NCI-H187 treated with DMSO at 0.1 percent for 48 hours (cell line): ENCODE results near the gene NPC1L1.

Source experiments
- DNase-seq: peaks from one replicate; lab custom pipeline; 2025; lab: John Stamatoyannopoulos, UW

NPC1L1 gene, protein sequence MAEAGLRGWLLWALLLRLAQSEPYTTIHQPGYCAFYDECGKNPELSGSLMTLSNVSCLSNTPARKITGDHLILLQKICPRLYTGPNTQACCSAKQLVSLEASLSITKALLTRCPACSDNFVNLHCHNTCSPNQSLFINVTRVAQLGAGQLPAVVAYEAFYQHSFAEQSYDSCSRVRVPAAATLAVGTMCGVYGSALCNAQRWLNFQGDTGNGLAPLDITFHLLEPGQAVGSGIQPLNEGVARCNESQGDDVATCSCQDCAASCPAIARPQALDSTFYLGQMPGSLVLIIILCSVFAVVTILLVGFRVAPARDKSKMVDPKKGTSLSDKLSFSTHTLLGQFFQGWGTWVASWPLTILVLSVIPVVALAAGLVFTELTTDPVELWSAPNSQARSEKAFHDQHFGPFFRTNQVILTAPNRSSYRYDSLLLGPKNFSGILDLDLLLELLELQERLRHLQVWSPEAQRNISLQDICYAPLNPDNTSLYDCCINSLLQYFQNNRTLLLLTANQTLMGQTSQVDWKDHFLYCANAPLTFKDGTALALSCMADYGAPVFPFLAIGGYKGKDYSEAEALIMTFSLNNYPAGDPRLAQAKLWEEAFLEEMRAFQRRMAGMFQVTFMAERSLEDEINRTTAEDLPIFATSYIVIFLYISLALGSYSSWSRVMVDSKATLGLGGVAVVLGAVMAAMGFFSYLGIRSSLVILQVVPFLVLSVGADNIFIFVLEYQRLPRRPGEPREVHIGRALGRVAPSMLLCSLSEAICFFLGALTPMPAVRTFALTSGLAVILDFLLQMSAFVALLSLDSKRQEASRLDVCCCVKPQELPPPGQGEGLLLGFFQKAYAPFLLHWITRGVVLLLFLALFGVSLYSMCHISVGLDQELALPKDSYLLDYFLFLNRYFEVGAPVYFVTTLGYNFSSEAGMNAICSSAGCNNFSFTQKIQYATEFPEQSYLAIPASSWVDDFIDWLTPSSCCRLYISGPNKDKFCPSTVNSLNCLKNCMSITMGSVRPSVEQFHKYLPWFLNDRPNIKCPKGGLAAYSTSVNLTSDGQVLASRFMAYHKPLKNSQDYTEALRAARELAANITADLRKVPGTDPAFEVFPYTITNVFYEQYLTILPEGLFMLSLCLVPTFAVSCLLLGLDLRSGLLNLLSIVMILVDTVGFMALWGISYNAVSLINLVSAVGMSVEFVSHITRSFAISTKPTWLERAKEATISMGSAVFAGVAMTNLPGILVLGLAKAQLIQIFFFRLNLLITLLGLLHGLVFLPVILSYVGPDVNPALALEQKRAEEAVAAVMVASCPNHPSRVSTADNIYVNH (N-terminal part only)

DNA sequence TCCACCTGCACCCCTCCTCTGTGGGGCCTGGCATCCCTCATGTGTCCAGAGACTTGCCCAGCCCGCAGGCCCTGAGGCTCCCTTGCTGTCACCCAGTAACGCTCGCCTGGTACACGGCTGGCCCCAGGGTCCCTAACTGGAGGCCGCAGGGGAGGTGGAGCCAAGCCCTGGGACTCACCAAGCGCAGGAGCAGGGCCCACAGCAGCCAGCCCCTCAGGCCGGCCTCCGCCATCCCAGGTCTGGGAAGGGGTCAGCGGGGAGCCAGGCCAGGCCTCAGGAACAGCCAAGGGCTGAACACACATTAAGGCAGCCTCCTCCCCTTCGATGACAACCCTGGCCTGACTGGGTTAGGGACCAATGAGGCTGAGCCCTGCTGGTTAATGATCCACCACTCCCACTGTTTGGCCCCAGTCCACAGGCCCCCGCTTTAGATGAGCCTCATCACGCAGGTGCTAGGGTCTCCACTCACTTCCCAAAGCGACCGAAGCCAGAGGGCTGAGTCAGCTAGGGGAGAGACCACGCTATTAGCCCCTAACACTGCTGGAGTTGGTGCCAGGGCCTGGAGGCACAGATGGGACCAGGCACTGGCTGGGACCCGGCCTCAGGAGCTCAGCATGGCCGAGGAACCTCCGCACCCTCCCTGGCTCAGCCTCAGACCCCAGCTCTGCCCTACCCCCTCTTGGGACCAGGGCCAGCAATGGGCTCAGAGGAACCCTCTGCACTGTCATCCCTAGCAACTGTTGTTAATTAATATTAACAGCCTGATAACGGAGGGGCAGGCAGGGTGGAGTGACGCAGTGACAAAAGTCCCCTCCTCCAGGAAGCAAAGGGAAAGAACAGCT lies at the start of gene NPC1L1:
NPC1L1 (minus strand) TSS at position 303 of the 842 bp plus-strand sequence; CDS start at position 232, 71 bp downstream.
- no peak for DNase-seq

DNA sequence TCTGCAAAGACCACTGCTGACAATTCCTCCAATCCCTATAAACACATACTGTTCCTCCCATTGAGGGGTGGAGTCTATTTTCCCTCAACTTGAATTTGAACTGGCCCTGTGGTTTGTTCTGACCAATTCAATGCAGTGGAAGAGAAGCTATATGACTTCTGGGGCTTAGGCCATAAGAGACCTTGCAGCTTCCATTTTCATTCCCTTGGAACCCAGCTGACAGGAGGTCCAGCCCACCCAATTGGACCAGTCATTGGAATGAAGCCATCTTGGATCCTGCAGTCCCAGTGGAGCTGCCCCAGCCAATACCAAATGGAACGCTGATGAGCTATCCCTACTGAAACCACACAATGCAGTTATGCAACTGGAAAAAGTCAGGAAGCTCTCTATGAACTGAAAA lies 49.8 kb upstream of the NPC1L1 start:
- DNase-seq = no peak

DNA sequence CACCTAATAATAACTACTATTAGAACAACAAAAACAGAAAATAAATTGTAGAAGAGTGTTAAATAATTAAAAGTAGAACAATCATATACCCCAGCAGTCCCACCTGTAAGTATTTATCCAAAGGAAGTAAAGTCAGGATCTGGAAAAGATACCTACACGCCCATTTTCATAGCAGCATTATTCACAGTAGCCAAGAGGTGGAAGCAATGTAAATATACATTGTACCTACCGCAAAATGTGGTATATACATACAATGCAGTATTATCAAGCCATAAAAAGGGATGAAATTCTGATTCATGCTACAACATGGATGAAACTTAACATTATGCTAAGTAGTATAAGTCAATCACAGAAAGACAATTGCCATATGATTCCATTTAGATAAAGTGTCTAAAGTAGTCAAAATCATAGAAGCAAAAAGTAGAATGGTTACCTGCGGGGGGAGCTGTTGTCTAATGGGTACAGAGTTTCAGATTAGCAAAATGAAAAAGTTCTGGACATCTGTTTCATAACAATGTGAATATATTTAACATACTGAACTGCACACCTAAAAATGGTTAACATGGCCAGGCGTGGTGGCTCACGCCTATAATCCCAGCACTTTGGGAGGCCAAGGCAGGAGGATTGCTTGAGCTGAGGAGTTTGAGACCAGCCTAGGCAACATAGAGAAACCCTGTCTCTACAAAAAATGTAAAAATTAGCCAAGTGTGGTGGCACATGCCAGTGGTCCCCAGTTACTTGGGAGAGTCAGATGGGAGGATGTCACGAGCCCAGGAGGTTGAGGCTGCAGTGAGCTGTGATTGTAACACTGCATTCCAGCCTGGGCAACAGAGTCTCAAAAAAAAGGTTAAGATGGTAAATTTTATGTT lies 46.9 kb upstream of the NPC1L1 start:
- no peak for DNase-seq

DNA sequence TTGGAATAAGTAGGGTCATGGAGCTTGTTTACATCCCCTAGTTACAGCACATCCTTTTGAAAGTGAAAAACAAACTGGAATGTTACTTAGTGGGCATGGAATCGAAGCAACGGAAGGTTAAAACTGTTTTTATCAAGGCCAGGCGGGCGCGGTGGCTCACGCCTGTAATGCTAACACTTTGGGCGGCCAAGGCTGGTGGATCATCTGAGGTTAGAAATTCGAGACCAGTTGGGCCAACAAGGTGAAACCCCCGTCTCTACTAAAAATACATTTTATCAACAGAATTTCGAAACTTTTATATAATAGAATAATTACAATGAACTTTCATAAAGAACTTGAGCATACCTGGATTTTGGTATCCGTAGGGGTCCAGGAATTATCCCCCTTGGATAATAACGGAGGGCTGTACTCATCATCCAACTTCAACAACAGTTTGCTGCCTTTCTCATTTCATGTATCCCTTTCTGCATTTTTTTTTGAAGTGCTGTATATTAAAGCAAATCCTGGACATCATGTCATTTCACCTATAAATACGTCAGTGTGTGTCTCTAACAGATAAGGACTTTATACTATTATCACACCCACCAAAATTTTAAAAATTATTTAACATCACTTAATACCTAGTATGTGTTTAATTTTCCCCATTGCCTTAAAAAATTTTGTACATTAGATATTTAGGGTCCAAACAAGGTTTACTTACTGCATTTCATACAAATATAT lies 42.2 kb upstream of the NPC1L1 start:
- DNase-seq = no peak

DNA sequence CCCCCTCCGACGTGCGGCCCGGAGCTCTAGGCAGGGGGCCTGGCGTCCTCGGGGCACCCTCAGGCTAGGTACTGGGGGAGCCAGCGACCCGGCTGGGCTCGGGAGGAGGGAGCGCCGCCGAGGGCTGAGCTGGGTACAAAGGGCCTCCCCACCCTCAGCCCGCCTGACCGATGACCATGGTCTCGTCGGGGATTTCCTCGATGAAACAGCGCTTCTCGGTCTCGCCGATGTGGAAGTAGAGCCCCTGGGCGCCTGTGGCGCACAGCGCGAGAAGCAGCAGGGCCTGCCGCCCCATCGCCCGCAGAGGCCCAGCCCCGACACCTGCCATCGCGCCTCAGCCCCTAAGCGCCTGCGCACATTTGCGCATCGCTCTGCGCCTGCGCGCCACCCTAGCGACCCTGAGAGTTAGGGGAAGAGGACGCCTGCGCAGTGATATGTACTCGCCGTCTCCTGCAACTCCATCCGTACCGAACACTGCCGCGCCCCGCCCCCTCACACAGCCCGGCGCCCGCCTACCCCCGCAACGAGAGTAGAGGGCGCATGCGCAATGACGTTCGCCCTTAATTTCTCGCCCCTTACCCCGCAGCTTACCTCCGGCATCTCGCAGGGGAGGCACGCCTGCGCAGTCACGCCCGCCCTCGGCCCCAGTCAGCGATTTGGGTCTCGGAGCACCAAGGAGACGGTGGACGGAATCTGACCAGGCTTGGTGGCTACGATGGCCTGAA lies 40.9 kb upstream of the NPC1L1 start, which contains the start of gene TMED4:
TMED4 (minus strand) TSS at position 353 of the 725 bp plus-strand sequence; CDS start at position 328, 25 bp downstream.
- peak; percentile 97 for DNase-seq

DNA sequence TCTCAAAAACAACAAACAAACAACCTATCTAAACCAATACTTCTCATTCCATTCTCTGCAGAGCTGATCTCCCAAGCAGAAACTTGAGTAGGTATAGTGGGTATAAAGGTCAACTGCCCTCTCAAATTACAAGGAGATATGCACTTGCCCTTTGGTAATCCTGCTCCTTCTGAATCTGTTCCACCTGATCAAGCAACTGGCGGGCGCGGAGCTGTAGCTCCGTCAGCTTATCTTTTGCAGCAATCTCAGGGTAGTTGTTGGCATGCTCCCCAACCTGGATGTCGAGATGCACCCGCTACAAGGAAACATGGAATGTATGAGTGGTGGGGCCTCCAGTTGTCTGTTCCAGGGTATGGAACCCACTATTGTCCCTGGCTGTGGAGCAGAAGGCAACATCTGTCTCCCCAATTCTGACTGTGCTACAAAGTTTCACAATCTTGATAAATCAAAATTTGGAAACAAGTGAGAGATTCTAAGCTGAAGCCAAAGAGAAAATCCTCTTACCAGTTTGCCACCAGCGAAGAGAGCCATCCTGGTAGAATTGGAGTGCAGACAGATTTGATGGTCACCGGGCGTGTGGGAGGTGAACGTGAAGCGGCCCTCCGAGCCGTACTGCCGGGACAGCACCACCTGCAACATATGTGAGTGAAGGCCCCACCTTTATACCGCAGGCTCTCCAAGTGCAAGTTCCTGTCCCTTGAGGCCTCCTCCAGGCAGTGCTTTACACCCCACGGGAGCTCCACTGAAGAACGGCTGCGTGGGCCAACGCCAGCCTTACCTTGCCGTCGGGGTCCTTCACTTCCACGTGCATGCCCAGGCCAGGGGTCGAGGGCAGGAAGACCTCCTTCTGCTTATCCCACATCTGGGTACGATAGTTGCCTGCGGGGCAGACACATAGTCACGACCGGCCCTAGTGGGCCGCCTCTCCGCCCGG lies 40.1 kb upstream of the NPC1L1 start:
- no peak for DNase-seq

DNA sequence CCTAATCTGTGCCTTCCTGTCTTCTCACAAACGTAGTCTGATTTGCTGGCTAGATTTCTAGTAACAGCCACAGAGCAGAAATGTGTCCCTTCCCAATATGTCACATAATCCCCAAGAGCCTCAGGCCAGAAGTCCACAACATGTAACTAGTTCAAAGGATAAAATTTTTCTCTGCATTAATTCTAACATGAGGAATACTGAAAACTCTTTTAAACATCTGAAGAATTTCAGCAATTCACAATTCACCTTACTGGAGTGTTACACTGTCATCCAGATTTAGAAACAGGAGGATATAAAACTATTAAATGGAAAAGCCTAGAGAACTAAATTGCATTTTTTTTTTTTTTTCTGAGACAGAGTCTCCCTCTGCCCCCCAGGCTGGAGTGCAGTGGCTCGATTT lies 35.1 kb upstream of the NPC1L1 start:
- no peak for DNase-seq

DNA sequence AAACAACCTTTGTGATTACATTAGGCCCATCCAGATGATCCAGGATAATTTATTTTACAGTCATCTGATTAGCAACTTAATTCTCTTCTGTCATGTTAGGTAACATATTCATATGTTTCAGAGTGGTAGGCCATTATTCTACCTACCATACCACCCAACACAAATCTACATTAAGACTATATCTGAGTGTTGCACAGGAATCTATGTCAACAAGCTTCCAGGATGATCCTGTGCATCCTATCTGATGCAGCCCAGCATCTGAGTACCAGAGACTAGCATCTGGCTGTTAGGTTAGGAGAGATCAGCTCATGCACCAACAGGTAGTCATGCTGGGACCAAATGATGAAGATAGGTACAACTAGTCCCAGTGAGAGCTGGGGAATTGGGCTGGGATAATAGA lies 33.9 kb upstream of the NPC1L1 start:
- DNase-seq = no peak

DNA sequence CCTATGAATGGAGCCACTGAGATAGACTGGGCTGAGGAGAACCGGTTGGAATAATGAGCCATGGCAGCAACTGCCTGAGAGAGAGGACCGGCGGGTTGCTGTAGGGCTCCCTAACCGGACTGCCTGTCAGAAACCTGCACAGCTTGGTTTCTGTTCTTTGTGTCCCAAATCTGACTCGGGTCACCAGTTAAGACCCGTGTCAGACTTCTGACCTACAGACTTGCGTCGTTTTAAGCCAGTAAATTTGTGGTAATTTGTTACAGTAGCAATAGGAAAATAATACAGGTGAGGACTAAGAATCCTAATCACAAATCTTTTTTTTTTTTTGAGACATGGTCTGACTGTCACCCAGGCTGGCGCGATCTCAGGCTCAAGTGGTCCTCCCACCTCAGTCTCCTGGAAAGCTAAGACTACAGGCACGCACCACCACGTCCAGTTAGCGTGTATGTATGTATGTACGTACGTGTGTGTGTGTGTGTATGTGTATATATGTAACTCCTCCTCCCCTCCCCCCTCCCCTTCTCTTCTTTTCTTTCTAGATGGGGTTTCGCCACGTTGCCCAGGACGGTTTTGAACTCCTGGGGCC lies 33.2 kb upstream of the NPC1L1 start:
- no peak for DNase-seq

DNA sequence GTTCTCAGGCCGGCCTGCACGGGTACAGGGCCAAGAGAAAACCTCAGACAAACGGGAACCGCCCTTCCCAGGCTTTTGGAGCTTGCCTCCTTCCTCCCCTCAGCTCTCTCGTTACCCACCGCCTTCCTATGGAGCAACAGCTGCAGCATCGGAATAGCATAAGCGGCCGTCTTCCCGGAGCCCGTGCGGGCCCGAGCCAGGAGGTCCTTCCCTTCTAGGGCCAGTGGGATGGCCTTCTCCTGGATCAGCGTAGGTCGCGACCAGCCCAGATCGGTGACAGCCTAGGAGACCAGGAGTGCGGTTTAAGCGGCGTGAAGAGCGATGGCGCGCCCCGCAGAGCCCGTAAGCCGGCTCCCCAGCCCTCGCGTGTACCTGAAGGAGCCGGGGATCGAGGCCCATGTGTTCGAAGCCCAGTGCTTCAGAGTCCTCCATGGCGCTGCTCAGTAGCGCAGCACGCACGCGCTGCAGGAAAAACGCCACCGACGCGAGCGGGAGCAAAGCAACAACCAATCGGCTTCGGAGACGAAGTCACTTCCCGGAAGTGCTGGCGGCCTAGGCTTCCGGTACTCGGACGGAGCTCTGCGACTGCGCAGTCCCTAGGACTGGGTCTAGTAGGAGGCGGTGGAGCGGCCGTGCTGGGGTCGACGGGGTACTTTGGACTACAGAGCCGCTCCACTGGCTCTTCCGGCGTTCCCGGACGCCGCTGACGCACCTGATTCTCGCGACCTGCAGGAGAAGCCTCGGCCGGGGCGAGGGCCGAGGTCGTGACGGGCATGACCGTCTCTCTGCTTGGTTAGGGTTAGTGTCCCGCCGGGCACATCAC lies 32.5 kb upstream of the NPC1L1 start, which contains the start of gene DDX56:
DDX56 (minus strand) TSS at position 445 of the 823 bp plus-strand sequence; CDS start at position 432, 13 bp downstream.
- peak; percentile 76 for DNase-seq

DNA sequence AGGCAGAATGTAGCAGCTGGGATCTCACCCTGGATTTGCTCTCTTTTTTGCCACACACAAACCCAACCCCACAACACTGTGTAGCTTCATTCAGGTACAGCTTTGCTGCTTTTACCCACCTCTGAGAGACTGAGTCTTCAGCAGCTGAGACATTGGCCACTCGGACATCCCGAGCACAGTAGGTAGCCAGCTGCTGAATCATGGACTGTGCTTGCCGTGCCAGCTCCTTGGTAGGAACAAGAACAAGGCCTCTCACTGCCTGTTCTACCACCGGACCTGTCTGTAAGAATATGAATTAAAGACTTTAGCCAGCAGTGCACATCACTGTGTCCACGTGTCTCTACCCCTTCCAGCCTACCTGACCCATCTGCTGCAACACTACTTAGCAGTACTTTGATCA lies 31.6 kb upstream of the NPC1L1 start:
- DNase-seq = no peak

DNA sequence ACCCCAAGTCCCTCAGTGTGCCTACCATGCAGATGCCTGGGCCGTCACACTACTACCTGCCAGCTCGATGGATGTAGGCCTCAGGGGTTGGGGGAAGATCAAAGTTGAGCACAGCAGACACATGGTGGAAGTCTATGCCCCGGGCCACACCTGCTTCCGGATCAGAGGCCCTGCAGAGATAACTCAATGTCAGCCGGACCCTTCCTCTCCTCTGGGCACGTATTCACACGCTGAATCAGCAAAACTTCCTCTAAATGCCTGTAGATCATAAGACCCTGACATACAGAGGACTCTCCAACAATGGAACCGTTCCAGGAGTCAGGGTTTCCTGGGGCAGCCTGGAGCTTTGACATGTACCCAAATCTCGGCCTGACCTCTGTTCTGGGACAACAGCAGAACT lies 28.8 kb upstream of the NPC1L1 start:
- no peak for DNase-seq

DNA sequence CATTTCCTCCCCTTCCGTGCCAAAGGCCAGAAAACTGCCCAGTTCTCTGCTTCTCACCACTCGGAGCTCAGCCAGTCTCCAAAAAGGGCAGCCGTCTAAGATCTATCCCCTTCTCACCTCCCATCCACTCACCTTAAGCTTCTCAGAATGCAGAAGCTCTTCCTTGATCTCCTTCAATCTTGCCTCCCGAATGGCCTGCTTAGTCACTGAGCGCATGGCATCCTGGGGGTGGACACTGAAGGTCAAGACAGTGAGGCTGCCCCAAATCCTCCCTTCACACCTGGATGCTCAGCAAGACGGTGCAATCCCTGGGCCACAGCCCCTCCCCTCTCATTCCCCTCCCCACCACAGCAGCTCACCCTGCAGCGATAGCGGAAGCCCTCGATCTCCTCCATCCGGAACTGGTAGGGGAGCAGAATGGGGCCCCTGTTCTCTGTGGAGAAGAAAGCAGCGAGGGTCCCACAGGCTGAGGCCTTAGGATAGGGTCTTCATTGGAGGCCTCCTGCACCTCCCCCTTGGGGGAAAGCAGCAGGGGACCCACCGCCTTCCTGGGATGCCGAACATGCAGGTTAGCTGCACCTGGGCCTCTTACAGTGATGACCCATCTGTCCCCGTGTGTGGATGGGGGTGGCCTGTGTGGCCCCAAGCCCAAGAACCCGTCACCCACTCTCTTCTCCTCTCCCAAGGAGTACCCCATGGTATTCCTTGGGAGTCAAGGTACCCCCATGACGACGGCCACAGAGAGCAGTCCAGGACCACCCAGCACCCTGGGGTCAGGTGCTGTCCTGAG lies 27.8 kb upstream of the NPC1L1 start:
- DNase-seq = no peak

DNA sequence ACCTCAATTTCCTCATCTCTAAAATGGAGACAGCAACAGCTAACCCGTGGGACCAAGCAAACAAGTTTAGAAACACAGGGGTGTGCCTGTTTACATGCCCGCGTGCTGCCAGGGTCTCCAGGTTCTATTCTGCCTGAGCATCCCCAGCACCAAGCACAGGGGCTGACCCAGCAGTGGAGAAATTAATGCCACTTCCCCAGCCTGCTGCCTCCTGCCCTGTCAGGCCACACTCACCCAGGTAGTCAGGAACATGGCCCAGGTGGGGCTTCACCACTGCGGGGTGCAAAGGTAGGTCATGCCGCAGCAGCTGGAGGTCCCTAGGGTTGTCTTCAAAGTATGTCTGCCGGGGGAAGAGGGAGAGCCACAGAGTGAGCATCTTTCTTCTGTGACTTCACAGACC lies 26.8 kb upstream of the NPC1L1 start:
- DNase-seq = no peak

DNA sequence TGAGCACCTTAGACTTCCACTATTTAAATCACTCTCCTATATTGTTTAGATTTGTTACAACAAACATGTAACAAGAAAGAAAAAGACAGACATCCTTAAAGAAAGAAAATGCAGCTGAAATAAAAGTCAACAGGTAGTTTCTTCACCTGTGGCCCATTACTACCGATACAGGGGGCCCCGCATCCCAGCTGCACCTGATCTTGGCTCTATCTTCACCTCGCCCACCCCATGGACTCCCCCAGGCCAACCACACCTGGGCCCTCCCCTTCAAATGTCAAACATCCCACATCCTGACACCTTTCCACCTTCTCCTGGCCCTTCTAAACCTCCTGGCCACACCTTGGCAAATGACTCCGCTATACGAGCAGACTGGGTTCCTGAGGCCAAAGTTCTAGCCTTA lies 25.6 kb upstream of the NPC1L1 start:
- DNase-seq = no peak
